ENCODE results near the gene IL13RA1.

Gene IL13RA1

GRCh38 chrX:118694638-118695037, 32.8 kb upstream of the IL13RA1 start:
- H2AFZ ChIP-seq (ENCODE audit: low read length), result no peak overlapping the region
- H3K36me3 ChIP-seq (ENCODE audit: insufficient read depth, low read length), result no peaks in the 10 kb centered on the region
- H3K9ac ChIP-seq (ENCODE audit: low read length), result no peak overlapping the region
- no peak overlapping the region for H3K4me2 ChIP-seq (ENCODE audit: low read length)
- no peak overlapping the region for H3K27ac ChIP-seq (ENCODE audit: low read depth, low read length, poor library complexity, severe bottlenecking)
- no peaks in the 10 kb centered on the region for H3K4me1 ChIP-seq (ENCODE audit: insufficient read depth, low read length, severe bottlenecking)
- H3K9me3 ChIP-seq (ENCODE audit: low read length), result no peaks in the 10 kb centered on the region
- no peaks in the 10 kb centered on the region for H4K20me1 ChIP-seq (ENCODE audit: insufficient read depth, low read length)
- H3F3A ChIP-seq (ENCODE audit: insufficient read depth, low read length), result no peaks in the 10 kb centered on the region
- no peaks in the 10 kb centered on the region for H3K79me2 ChIP-seq (ENCODE audit: insufficient read depth, low read length)
- TF ChIP-seq EZH2 (IDR thresholded peaks at IDR 0.05; ENCODE audit: borderline replicate concordance, low read length) (no peak), CTCF (IDR thresholded peaks at IDR 0.05; ENCODE audit: low read length) (no peak)
- H3K4me3 ChIP-seq (ENCODE audit: low read depth, low read length, poor library complexity, severe bottlenecking), result no peak overlapping the region
- no peaks in the 10 kb centered on the region for H3K9me2 ChIP-seq (ENCODE audit: low read depth, low read length)
- no peaks in the 10 kb centered on the region for H3K27me3 ChIP-seq (ENCODE audit: insufficient read depth, low read length)

- Histone ChIP-seq H3K4me2 (ENCODE audit: low read length) (no peak overlapping the region), H3F3A (ENCODE audit: insufficient read depth, low read length) (no peaks in the 10 kb centered on the region), H3K4me1 (ENCODE audit: insufficient read depth, low read length, severe bottlenecking) (no peaks in the 10 kb centered on the region), H3K9me3 (ENCODE audit: low read length) (no peaks in the 10 kb centered on the region), H2AFZ (ENCODE audit: low read length) (no peak overlapping the region), H3K9ac (ENCODE audit: low read length) (no peak overlapping the region), H4K20me1 (ENCODE audit: insufficient read depth, low read length) (no peaks in the 10 kb centered on the region), H3K27me3 (ENCODE audit: insufficient read depth, low read length) (no peaks in the 10 kb centered on the region), H3K27ac (ENCODE audit: low read depth, low read length, poor library complexity, severe bottlenecking) (no peak overlapping the region), H3K36me3 (ENCODE audit: insufficient read depth, low read length) (no peaks in the 10 kb centered on the region), H3K4me3 (ENCODE audit: low read depth, low read length, poor library complexity, severe bottlenecking) (no peak overlapping the region), H3K79me2 (ENCODE audit: insufficient read depth, low read length) (no peaks in the 10 kb centered on the region), H3K9me2 (ENCODE audit: low read depth, low read length) (no peaks in the 10 kb centered on the region)
- TF ChIP-seq CTCF (IDR thresholded peaks at IDR 0.05; ENCODE audit: low read length) (no peak), EZH2 (IDR thresholded peaks at IDR 0.05; ENCODE audit: borderline replicate concordance, low read length) (no peak)
Measured at GRCh38 chrX:118698516-118699170, 28.8 kb upstream of the IL13RA1 start.

- Histone ChIP-seq H3K79me2 (ENCODE audit: insufficient read depth, low read length) (no peaks in the 10 kb centered on the region), H4K20me1 (ENCODE audit: insufficient read depth, low read length) (no peaks in the 10 kb centered on the region), H3K4me1 (ENCODE audit: insufficient read depth, low read length, severe bottlenecking) (no peaks in the 10 kb centered on the region), H2AFZ (ENCODE audit: low read length) (no peak overlapping the region), H3K27ac (ENCODE audit: low read depth, low read length, poor library complexity, severe bottlenecking) (no peak overlapping the region), H3K4me2 (ENCODE audit: low read length) (no peak overlapping the region), H3F3A (ENCODE audit: insufficient read depth, low read length) (no peaks in the 10 kb centered on the region), H3K9me3 (ENCODE audit: low read length) (no peaks in the 10 kb centered on the region), H3K9ac (ENCODE audit: low read length) (no peak overlapping the region), H3K36me3 (ENCODE audit: insufficient read depth, low read length) (no peaks in the 10 kb centered on the region), H3K9me2 (ENCODE audit: low read depth, low read length) (no peaks in the 10 kb centered on the region), H3K4me3 (ENCODE audit: low read depth, low read length, poor library complexity, severe bottlenecking) (no peak overlapping the region), H3K27me3 (ENCODE audit: insufficient read depth, low read length) (no peaks in the 10 kb centered on the region)
- TF ChIP-seq CTCF (IDR thresholded peaks at IDR 0.05; ENCODE audit: low read length) (no peak), EZH2 (IDR thresholded peaks at IDR 0.05; ENCODE audit: borderline replicate concordance, low read length) (no peak)
Measured at GRCh38 chrX:118702741-118703140, 24.7 kb upstream of the IL13RA1 start.

All from OCI-LY1 (cell line).